ENCODE data around the gene RBM18. TPM values are rescaled to one million over a fixed set of nuclear protein-coding genes. Genes with fewer than 3 reads are reported as not detected.

The RBM18 gene
- total RNA-seq, 1 donor, result 3.5 TPM

DNA sequence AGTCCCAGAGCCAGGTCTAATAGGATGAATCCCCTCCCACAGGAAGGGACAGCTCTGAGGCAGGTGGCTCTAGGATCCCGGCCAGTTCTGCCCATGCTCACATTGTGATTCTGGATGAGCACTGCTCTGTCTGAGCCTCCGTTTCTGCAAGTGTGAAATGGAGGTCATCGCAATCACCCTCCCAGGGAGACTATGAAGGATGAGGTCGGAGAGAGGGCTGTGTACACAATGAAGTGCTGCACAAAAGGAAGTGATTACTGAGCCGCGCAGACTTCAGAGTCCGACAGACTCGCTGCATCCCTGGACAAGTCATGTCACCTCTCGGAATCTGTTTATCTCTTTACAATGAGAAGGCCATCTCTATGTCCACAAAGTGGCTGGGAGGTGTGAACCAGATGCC, 57.5 kb downstream of the RBM18 start:
- DNase-seq (ENCODE audit: low read depth in 2 of 3, low spot score in 2 of 3), result no peak

DNA sequence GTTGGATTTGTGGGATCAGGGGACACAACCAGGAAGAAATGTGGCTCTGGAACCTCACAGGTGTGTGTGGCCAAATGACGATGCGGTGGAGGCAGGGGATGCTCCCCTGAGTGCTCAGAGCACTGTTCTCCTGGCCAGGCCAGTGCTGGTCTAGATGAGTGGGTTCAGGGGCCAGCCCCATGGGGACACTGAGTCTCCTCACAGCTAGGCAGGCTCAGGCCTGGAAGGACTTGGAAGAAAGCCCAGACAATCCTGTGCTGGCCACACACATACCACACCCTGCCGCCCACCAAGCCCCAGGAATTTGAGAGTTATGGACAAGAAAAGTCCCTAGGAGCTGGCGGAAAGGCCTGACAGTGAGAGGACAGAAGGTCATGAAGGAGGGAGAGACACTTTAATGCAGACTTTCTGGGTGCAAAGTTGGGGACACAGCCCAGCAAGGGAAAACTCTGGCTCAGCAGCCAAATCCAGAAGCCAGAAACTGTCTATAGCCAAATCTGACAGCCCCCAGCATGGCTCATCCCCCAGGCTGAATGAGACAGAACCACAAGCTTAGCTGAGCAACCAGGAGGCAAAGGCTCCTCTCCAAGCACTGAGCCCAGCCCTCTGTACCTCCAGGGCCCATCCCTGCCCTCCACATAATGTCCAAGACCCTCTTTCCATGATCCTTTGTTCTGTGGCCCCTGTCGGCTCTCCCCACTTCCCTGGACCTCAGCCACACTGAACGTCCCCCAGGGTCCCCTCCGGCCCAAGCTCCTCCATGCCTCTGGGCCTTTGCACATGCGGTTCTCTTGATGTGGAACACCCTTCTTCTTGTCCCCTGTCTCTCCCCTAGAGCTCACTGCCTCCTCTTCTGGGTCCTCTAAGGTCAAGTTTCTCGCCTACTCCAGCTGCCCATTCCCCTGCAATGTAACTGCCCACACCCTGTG, 58.3 kb downstream of the RBM18 start:
- DNase-seq (ENCODE audit: low read depth in 2 of 3, low spot score in 2 of 3), result no peak

DNA sequence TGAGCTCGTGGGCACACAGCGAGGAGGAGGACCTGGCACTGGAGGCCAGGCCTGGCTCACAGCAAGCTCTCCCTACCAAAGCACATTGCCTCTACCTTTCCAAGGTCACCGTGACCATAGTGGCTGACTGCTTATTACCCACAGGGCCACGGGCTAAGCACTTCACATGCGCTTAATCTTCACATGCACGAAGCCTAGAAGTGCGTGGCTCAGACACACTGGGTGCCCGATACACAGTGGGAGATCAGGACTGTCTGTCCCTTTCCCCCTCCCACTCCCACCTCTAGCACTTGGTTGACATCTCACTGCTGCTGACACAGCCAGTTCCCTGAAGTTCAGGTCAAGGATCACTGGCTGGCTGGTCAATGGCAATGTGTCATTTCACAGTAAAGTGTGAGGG, 59.5 kb downstream of the RBM18 start:
- DNase-seq (ENCODE audit: low read depth in 2 of 3, low spot score in 2 of 3), result no peak

- DNase-seq (ENCODE audit: low read depth in 2 of 3, low spot score in 2 of 3), result no peak
Measured at GRCh38 chr9:122204491-122204890, 60.1 kb downstream of the RBM18 start.

DNA sequence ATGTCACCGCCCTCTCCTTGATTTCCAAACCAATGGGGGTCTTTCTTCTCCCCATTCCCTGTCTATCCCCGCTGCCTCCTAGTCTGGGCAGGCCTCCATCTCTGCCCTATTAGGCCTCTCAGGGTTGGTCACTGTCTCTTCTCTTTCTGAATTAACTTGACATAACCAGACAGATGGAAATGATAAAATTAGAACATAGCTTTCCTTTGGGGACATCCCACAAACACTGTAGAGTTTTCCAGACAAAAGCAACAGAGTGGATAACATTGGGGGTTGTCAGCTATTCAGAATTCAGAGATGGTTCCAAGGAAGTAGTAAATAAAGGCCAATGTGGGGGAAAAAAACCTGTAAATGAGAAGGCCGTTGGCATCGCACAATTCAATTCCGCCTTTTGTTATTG, 60.6 kb downstream of the RBM18 start:
- no peak for DNase-seq (ENCODE audit: low read depth in 2 of 3, low spot score in 2 of 3)

DNA sequence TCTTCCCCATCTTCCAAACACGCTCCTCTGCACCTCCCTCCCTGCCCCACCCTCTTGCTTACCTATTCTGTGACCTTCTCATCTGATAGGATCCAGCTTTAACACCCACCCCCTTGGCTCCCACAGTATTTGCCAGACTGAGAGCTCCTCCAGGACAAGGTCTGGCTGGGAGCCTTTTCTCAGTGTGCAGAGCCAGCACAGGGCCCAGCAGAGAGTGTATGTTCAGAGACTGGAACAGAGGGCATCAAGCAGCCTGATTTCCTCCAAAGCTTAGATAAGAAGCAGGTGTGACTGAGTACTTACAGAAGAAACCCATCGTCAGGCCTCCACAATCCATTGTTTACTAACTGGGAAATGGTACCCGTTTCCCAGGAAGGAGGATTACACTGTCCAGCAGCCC, 62.5 kb downstream of the RBM18 start:
- no peak for DNase-seq (ENCODE audit: low read depth in 2 of 3, low spot score in 2 of 3)

- no peak for DNase-seq (ENCODE audit: low read depth in 2 of 3, low spot score in 2 of 3)
Measured at GRCh38 chr9:122201641-122202040, 63.0 kb downstream of the RBM18 start.

DNA sequence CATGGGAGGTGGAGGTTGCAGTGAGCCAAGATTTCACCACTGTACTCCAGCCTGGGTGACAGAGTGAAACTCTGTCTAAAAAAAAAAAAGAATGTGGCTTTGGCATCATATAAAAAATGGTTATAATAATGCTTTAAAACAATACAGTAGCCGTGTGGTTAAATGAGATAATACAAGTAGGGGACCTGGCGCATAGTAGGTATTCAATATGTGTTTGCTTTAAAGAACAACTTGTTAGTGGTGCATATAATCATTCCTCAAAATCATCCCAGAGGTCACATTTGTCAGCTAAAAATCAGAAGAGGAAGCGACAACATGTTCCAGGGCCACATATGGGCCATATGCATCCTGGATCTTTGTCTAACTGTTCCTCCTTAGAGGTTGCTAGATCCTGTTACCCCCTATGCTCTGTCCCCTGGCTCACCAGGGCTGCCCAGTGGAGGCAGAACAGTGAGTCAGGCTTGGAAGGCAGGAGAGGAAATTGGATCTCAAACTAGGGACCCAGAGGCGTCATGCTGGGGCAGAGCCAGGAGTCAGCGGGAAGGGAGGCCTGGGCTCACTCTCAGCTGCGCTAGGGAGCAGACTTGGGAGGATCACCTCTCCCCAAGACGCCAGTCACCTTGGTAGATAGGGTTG, 63.6 kb downstream of the RBM18 start:
- peak in 1 of 3 donors; percentile 25 for DNase-seq (ENCODE audit: low read depth in 2 of 3, low spot score in 2 of 3)

DNA sequence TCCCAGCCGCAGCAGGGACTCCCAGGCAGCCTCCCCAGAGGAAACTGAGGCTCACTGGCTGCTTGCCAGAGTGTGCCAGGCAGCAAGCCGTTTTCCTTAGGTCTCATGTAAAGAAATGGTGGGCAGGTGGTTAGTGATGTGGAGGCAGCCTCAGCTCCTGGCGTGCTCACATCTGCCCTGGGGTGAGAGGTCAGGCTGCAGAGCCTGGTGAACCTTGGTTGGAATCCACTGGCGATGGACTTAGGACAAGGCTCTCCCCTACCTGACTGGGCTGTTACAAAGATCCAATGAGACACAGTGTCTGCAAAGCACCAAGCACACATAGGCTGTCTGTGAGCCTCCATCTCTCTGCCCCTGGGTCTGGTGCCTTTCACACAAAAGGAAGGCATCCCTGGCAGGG, 66.8 kb downstream of the RBM18 start:
- no peak for DNase-seq (ENCODE audit: low read depth in 2 of 3, low spot score in 2 of 3)

DNA sequence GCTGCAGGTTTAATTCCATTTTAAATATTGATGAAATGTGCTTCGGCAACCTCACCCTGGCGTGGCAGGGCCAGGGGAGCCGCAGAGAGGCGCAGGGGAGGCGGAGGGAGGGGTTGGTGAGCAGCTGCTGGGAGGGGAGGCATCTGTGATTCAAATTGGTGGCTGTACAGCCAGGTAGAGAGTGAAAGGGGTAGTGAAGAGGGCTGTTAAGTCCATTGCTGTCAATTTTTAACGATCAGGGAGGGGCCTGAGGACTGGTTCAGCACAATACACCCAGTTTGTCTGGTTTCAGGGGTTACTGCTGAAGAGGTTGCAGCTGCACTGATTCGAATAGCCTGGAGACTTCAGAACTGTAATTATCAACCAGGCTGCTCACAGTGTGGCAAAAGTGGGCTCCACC, 67.2 kb downstream of the RBM18 start:
- no peak for DNase-seq (ENCODE audit: low read depth in 2 of 3, low spot score in 2 of 3)

- no peak for DNase-seq (ENCODE audit: low read depth in 2 of 3, low spot score in 2 of 3)
Measured at GRCh38 chr9:122195875-122196274, 68.8 kb downstream of the RBM18 start.

DNA sequence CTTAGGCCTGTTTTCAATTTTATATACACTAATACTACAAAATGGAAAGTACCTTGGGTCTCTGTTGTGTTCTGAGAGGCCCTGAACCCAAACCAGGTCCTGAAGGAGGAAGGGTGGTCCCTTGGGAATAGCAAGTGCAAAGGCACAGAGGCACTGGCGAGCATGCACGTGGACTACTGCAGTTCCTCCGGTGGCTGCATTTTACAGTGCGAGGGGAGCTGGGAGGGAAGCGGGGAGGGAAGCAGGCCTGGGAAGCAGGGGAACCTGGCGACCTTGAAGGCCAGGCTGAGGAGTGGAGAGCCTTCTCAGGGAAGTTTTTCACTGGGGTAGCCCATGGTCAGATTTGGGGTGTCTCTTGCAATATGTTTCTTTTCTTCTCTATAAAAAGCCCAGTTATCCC, 71.0 kb downstream of the RBM18 start:
- no peak for DNase-seq (ENCODE audit: low read depth in 2 of 3, low spot score in 2 of 3)

DNA sequence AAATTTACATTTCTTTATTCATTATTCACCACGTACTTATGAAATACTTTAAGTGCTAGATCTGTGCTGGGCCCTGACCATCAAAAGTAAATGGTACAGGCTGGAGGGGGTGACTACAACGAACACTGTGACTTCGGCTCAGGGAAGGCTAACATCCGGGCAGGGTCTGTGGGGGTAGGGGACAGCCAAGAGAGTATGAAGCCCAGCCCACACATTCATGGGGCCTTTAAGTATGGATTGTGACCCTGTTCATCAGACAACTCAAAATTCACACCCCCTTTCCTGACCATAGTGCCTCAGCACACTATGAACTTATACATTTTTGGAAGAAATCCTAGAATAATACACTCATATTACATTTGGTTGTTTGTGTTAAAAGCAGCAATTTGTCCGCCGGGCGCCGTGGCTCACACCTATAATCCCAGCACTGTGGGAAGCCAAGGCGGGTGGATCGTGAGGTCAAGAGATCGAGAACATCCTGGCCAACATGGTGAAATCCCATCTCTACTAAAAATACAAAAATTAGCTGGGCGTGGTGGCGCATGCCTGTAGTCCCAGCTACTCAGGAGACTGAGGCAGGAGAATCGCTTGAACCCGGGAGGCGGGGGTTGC, 71.6 kb downstream of the RBM18 start:
- no peak for DNase-seq (ENCODE audit: low read depth in 2 of 3, low spot score in 2 of 3)

DNA sequence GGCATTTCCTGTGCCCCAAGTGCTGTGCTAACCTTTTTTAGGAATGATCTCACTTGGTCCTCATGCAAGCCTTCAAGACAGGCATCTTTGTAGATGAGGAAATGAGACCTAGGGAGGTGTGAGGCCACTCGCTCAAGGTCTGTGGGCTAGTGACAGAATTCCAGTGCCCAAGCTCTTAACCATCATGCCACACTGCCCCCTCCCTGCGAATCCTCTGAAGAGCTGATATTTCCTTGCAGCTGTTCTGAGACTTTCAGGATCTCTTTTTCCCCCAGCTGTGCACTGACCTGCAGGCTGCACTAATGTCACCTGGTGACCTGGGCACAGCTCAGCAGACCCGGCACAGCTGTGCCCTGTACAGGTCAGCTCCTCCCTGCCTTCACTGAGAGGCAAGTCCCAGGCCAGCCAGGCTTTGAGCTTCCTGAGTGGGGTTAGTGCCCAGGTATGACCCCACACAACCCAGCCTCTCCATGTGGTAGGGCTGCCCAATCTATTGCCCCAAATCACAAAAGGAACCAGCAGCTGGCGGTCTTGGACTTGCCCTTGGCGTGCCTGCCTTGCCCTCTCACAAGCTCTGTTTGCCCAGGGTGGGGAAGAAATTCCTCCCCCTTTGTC, 72.3 kb downstream of the RBM18 start:
- DNase-seq (ENCODE audit: low read depth in 2 of 3, low spot score in 2 of 3), result no peak

DNA sequence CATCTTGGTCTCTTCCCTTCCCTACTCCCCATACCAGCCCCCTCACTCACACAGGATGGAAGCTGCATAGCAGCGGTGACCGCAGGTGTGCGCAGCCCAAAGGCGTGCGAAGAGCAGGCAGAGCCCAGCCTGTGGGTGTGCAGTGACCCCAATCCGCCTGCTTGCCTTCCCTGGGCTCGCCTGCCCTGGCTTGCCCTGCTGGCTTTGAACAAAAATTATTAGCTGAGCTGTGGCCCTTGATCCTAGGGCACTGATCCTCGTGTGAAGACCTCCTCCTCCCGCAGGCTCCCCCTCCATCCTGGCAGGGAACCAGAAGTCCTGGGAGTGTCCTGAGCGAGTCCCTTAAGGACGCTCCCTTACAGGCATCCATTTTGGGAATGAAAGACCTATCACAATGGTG, 73.1 kb downstream of the RBM18 start:
- no peak for DNase-seq (ENCODE audit: low read depth in 2 of 3, low spot score in 2 of 3)

DNA sequence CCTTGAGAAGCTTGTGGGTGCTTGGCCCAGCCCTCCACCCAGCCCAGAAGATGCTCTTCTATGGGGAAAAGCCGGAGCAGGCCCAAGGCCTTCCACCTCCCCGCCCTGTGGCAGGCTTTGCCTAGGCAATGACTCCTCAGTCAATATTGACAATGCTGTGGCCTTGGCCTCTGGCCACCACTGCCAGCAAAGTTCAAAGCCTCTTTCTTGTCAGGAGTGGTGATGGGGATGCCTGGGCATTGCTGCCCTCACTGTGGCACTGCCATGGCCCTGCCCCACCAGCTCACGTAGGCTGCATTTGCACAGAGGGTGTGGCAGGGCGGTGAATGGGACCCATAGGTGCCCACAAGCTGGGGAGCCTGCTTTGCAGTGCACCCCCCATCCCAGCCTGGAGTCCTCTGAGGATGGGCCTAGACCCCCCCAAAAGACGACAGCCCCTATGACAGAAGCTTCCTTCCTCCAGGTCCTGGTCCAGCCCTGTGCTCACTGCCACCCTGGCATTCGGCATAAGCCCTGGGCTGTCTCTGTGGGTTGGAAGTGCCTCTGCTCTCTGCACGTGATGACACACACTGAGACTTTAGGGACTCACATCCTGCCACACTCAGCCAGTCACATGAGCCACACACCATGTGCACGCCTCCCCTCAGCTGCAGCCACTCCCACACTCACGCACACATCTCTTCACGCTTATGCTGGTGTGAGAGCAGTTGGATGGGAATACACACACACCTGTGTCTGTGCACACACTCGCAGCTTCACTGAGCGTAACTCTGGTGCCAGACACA, 73.9 kb downstream of the RBM18 start:
- no peak for DNase-seq (ENCODE audit: low read depth in 2 of 3, low spot score in 2 of 3)

GRCh38 chr9:122188369-122188768, 76.3 kb downstream of the RBM18 start:
- DNase-seq (ENCODE audit: low read depth in 2 of 3, low spot score in 2 of 3), result no peak
